ENCODE data around the gene NUP88. TPM values are rescaled to one million over a fixed set of nuclear protein-coding genes. Genes with fewer than 3 reads are reported as not detected.

Gene NUP88
- total and polyA plus RNA-seq, 2 donors from 2014 or later = 55.1 to 57.9 TPM

DNA sequence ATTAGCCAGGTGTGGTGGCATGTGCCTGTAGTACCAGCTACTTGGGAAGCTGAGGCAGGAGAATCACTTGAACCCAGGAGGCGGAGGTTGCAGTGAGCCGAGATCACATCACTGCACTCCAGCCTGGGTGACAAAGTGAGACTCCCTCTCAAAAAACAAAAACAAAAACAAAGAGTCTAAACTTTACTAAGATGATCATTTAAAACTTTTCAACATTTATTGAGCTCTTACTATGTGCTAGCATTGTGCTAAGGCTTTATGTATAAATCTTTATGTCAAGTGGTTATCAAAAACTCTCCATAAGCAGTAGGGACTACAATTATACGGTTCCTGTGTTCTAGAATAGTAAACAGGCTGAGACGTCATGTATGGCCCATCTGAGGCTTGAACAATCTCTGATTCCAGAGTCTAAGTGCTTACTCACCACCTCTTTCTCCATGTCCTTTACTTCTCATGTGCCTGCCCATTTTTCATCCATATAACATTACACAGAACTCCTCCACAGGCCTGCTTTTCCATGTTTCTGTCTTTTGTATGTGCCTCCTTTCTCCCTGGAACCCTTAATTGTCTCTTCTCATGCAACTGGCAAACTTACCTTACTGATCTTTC is 66.7 kb downstream of the NUP88 start:
- H3K27ac ChIP-seq (ENCODE audit: low read depth in 2 of 2, low read length in 2 of 2) = no peak overlapping the region
- DNase-seq (no peak), FAIRE-seq (no peak)
- no peaks in the 10 kb centered on the region for H3K4me1 ChIP-seq (ENCODE audit: control insufficient read depth in 2 of 3, insufficient read depth in 2 of 3, low read depth in 1 of 3, low read length in 3 of 3)
- peaks cover 2 to 22% (median 17%) of the 10 kb centered on the region in 3 donors for H3K36me3 ChIP-seq (ENCODE audit: control insufficient read depth in 2 of 3, insufficient read depth in 3 of 3, low read length in 3 of 3)
- H3K4me3 ChIP-seq (ENCODE audit: low read length in 3 of 3) = no peak overlapping the region
- H3K9ac ChIP-seq (ENCODE audit: low read length in 3 of 3) = no peak overlapping the region
- H3K9me3 ChIP-seq (ENCODE audit: control insufficient read depth in 2 of 3, insufficient read depth in 1 of 3, low read length in 3 of 3) = no peaks in the 10 kb centered on the region
- TF ChIP-seq, protein P1, sequence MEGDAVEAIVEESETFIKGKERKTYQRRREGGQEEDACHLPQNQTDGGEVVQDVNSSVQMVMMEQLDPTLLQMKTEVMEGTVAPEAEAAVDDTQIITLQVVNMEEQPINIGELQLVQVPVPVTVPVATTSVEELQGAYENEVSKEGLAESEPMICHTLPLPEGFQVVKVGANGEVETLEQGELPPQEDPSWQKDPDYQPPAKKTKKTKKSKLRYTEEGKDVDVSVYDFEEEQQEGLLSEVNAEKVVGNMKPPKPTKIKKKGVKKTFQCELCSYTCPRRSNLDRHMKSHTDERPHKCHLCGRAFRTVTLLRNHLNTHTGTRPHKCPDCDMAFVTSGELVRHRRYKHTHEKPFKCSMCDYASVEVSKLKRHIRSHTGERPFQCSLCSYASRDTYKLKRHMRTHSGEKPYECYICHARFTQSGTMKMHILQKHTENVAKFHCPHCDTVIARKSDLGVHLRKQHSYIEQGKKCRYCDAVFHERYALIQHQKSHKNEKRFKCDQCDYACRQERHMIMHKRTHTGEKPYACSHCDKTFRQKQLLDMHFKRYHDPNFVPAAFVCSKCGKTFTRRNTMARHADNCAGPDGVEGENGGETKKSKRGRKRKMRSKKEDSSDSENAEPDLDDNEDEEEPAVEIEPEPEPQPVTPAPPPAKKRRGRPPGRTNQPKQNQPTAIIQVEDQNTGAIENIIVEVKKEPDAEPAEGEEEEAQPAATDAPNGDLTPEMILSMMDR (IDR thresholded peaks at IDR 0.05; ENCODE audit: borderline replicate concordance, extremely low read depth, insufficient read depth) = no peak
- intact Hi-C loops (cut with DNase I) = no loop called here
- no peaks in the 10 kb centered on the region for H3K27me3 ChIP-seq (ENCODE audit: control insufficient read depth, insufficient read depth, low read length)

DNA sequence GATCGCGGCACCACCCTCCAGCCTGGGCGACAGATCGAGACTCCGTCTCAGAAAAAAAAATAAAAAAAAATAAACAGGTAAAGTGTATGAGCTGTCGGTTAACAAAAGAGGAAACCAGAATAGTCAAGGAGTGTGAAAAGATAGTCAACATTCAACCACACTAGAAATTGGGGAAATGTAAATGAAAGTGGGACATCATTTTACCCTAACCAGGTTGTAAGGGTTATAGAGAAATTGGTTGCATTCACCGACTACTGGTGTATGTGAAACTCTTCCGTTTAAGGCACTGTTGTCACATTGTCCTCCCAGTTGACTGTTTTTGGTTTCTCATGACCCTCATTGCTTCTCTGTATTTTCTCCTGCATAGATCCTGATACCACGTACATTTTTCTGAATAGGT is 74.5 kb downstream of the NUP88 start:
- TF ChIP-seq, protein P1 (IDR thresholded peaks at IDR 0.05; ENCODE audit: borderline replicate concordance, extremely low read depth, insufficient read depth) = no peak
- Histone ChIP-seq H3K36me3 (ENCODE audit: control insufficient read depth in 2 of 3, insufficient read depth in 3 of 3, low read length in 3 of 3) (peaks cover 0 to 6% (median 4%) of the 10 kb centered on the region in 3 donors), H3K4me3 (ENCODE audit: low read length in 3 of 3) (no peak overlapping the region), H3K4me1 (ENCODE audit: control insufficient read depth in 2 of 3, insufficient read depth in 2 of 3, low read depth in 1 of 3, low read length in 3 of 3) (no peaks in the 10 kb centered on the region), H3K9ac (ENCODE audit: low read length in 3 of 3) (no peak overlapping the region), H3K27ac (ENCODE audit: low read depth in 2 of 2, low read length in 2 of 2) (no peak overlapping the region), H3K27me3 (ENCODE audit: control insufficient read depth, insufficient read depth, low read length) (no peaks in the 10 kb centered on the region), H3K9me3 (ENCODE audit: control insufficient read depth in 2 of 3, insufficient read depth in 1 of 3, low read length in 3 of 3) (no peaks in the 10 kb centered on the region)
- FAIRE-seq (no peak), DNase-seq (no peak)
- intact Hi-C loops (cut with DNase I) = no loop called here

Other genes with a start within 250 kb of the NUP88 start
- gene ZNF594, start 227.8 kb downstream of the NUP88 start, total RNA-seq = 12.3 TPM
- 1.9 TPM for gene ZNF594, start 227.8 kb downstream of the NUP88 start, polyA plus RNA-seq (ENCODE audit: insufficient read depth, low read depth, low replicate concordance)
- 7.6 TPM for gene SCIMP, start 184.8 kb downstream of the NUP88 start, total RNA-seq
- gene SCIMP, start 184.8 kb downstream of the NUP88 start, polyA plus RNA-seq (ENCODE audit: insufficient read depth, low read depth, low replicate concordance) = 0.37 TPM
- gene RABEP1, start 137.4 kb downstream of the NUP88 start, total RNA-seq = 47.6 TPM
- 21.1 TPM for gene RABEP1, start 137.4 kb downstream of the NUP88 start, polyA plus RNA-seq (ENCODE audit: insufficient read depth, low read depth, low replicate concordance)
- 36.1 TPM for gene RPAIN, start 520 bp upstream of the NUP88 start, total RNA-seq
- 34.0 TPM for gene RPAIN, start 520 bp upstream of the NUP88 start, polyA plus RNA-seq (ENCODE audit: insufficient read depth, low read depth, low replicate concordance)
- gene C1QBP, start 19.5 kb upstream of the NUP88 start, total RNA-seq = 91.5 TPM
- 181 TPM for gene C1QBP, start 19.5 kb upstream of the NUP88 start, polyA plus RNA-seq (ENCODE audit: insufficient read depth, low read depth, low replicate concordance)
- gene DHX33, start 49.3 kb upstream of the NUP88 start, total RNA-seq = 13.2 TPM
- 3.1 TPM for gene DHX33, start 49.3 kb upstream of the NUP88 start, polyA plus RNA-seq (ENCODE audit: insufficient read depth, low read depth, low replicate concordance)
- 71.5 TPM for gene DERL2, start 66.5 kb upstream of the NUP88 start, total RNA-seq
- 96.0 TPM for gene DERL2, start 66.5 kb upstream of the NUP88 start, polyA plus RNA-seq (ENCODE audit: insufficient read depth, low read depth, low replicate concordance)
- gene MIS12, start 66.9 kb upstream of the NUP88 start, total RNA-seq = 17.4 TPM
- 9.6 TPM for gene MIS12, start 66.9 kb upstream of the NUP88 start, polyA plus RNA-seq (ENCODE audit: insufficient read depth, low read depth, low replicate concordance)
- gene NLRP1, start 164.8 kb upstream of the NUP88 start, total RNA-seq = 19.6 TPM
- gene NLRP1, start 164.8 kb upstream of the NUP88 start, polyA plus RNA-seq (ENCODE audit: insufficient read depth, low read depth, low replicate concordance) = 11.4 TPM